ENCODE results near the gene KLHDC1. TPM values are rescaled to one million over a fixed set of nuclear protein-coding genes. Genes with fewer than 3 reads are reported as not detected.

Gene KLHDC1
- total RNA-seq, 1 experiment from 2014 or later, result 0.98 TPM

DNA sequence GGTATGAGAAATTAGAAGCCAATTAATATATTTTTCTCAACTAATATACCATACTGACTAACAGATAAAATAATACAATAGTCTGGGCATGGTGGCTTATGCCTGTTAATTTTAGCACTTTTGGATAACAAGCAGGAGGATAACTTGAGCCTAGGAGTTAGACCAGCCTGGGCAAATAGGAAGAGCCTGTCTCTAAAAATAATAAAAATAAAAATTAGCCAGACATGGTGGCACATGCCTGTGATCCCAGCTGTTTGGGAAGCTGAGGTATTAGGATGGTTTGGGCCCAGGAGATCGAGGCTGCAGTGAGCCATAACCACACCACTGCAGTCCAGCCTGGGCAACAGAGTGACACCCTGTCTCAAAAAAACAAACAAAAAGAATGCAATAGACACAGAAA, 99.7 kb downstream of the KLHDC1 start (continued):
- TF ChIP-seq, protein P1, sequence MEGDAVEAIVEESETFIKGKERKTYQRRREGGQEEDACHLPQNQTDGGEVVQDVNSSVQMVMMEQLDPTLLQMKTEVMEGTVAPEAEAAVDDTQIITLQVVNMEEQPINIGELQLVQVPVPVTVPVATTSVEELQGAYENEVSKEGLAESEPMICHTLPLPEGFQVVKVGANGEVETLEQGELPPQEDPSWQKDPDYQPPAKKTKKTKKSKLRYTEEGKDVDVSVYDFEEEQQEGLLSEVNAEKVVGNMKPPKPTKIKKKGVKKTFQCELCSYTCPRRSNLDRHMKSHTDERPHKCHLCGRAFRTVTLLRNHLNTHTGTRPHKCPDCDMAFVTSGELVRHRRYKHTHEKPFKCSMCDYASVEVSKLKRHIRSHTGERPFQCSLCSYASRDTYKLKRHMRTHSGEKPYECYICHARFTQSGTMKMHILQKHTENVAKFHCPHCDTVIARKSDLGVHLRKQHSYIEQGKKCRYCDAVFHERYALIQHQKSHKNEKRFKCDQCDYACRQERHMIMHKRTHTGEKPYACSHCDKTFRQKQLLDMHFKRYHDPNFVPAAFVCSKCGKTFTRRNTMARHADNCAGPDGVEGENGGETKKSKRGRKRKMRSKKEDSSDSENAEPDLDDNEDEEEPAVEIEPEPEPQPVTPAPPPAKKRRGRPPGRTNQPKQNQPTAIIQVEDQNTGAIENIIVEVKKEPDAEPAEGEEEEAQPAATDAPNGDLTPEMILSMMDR (IDR thresholded peaks at IDR 0.05 in 2 of 3, conservative IDR thresholded peaks at IDR 0.05 in 1 of 3; ENCODE audit: borderline replicate concordance in 1 of 3, insufficient read depth in 1 of 3, low read depth in 2 of 3, low read length in 2 of 3), result no peak
- TF ChIP-seq ZFX (IDR thresholded peaks at IDR 0.05), result no peak
- TF ChIP-seq YY1 (IDR thresholded peaks at IDR 0.05; ENCODE audit: extremely low read depth, insufficient replicate concordance, low read depth, low read length), result no peak

DNA sequence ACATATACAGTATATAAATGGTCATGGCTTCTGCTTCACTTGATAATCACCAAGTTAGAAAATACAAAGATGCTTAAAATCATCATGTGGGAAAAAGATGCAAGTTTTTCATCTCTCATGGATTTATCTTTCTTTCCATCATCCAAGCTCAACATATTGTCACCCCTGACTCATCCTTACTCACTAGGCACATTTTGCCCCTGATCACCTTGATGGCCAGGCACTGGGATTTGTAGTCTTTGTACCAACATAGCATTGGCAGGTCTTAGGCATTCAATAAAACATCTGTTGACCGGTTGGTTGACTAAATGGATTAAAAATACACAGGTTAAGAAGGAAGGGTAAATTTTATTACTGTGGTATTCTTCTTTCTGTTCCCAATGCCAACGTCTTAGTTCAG, 103.1 kb downstream of the KLHDC1 start:
- ChIA-PET CTCF (no interaction called here), RAD21 (ENCODE audit: low non-redundant PET in 1 of 2, low total read pairs in 2 of 2, uncharacterized antibody in 2 of 2, unreplicated experiment in 2 of 2) (no interaction called here), POLR2A (no interaction called here)
- no peaks in the 10 kb centered on the region for H3K9me3 ChIP-seq (ENCODE audit: control insufficient read depth in 1 of 2, insufficient read depth in 1 of 2, low read depth in 1 of 2, low read length in 2 of 2)
- no peaks in the 10 kb centered on the region for H3K27me3 ChIP-seq (ENCODE audit: insufficient read depth, low read length)
- DNase-seq (ENCODE audit: low read depth, low spot score) (no peak), ATAC-seq (no peak)
- H3K4me3 ChIP-seq (replicated peaks in 1 of 2; ENCODE audit: low read depth in 1 of 2, low read length in 2 of 2), result no peak overlapping the region
- peaks cover 33 to 61% of the 10 kb centered on the region in 2 experiments for H3K36me3 ChIP-seq (ENCODE audit: control insufficient read depth in 1 of 2, insufficient read depth in 2 of 2, low read length in 2 of 2)
- no peak overlapping the region for H3K27ac ChIP-seq (ENCODE audit: low read depth, low read length)
- no peak overlapping the region for H3K4me2 ChIP-seq (ENCODE audit: low read length)
- H3K4me1 ChIP-seq (ENCODE audit: control insufficient read depth in 1 of 2, insufficient read depth in 2 of 2, low read length in 2 of 2), result no peaks in the 10 kb centered on the region
- BruUV-seq (replicated peaks), result no TSS peak
- intact Hi-C loops (cut with micrococcal nuclease), result no loop called here
- H4K20me1 ChIP-seq (ENCODE audit: insufficient read depth), result no peaks in the 10 kb centered on the region; the same call in 1 of the 2 replicates
- H2AFZ ChIP-seq (ENCODE audit: low read depth, low read length, poor library complexity, severe bottlenecking), result no peak overlapping the region
- H3K9ac ChIP-seq (ENCODE audit: low read length), result no peak overlapping the region
- no peak for TF ChIP-seq FOSL1 (IDR thresholded peaks at IDR 0.05; ENCODE audit: low read depth)
- TF ChIP-seq JUND (IDR thresholded peaks at IDR 0.05), result no peak
- no peak for TF ChIP-seq EZH2 (IDR thresholded peaks at IDR 0.05)
- TF ChIP-seq YY1 (IDR thresholded peaks at IDR 0.05; ENCODE audit: extremely low read depth, insufficient replicate concordance, low read depth, low read length), result no peak
- TF ChIP-seq, protein P2, sequence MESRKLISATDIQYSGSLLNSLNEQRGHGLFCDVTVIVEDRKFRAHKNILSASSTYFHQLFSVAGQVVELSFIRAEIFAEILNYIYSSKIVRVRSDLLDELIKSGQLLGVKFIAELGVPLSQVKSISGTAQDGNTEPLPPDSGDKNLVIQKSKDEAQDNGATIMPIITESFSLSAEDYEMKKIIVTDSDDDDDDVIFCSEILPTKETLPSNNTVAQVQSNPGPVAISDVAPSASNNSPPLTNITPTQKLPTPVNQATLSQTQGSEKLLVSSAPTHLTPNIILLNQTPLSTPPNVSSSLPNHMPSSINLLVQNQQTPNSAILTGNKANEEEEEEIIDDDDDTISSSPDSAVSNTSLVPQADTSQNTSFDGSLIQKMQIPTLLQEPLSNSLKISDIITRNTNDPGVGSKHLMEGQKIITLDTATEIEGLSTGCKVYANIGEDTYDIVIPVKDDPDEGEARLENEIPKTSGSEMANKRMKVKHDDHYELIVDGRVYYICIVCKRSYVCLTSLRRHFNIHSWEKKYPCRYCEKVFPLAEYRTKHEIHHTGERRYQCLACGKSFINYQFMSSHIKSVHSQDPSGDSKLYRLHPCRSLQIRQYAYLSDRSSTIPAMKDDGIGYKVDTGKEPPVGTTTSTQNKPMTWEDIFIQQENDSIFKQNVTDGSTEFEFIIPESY (IDR thresholded peaks at IDR 0.05; ENCODE audit: extremely low read depth, insufficient replicate concordance, low read length), result no peak
- TF ChIP-seq POLR2AphosphoS5 (IDR thresholded peaks at IDR 0.05; ENCODE audit: low read depth, low read length), result no peak
- TF ChIP-seq SRF (IDR thresholded peaks at IDR 0.05; ENCODE audit: low read depth), result no peak
- TF ChIP-seq, protein P3, sequence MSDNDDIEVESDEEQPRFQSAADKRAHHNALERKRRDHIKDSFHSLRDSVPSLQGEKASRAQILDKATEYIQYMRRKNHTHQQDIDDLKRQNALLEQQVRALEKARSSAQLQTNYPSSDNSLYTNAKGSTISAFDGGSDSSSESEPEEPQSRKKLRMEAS (IDR thresholded peaks at IDR 0.05), result no peak
- TF ChIP-seq CEBPB (IDR thresholded peaks at IDR 0.05; ENCODE audit: low read depth), result no peak
- TF ChIP-seq ZFX (IDR thresholded peaks at IDR 0.05), result no peak
- no peaks in the 10 kb centered on the region for H3K9me2 ChIP-seq (ENCODE audit: insufficient read depth)
- H3K79me2 ChIP-seq (ENCODE audit: insufficient read depth, low read length), result no peaks in the 10 kb centered on the region

Other genes starting within 250 kb of the KLHDC1 start
- 1,825 TPM for gene RPS29, start 106.7 kb upstream of the KLHDC1 start, total RNA-seq (2021; ENCODE audit: unreplicated experiment)
- 34.6 TPM for gene LRR1, start 94.2 kb upstream of the KLHDC1 start, total RNA-seq (2021; ENCODE audit: unreplicated experiment)
- 212 TPM for gene RPL36AL, start 72.5 kb upstream of the KLHDC1 start, total RNA-seq (2021; ENCODE audit: unreplicated experiment)
- 22.9 TPM for gene MGAT2, start 72.3 kb upstream of the KLHDC1 start, total RNA-seq (2021; ENCODE audit: unreplicated experiment)
- 13.7 TPM for gene DNAAF2, start 57.9 kb upstream of the KLHDC1 start, total RNA-seq (2021; ENCODE audit: unreplicated experiment)
- gene POLE2, start 4.9 kb upstream of the KLHDC1 start, total RNA-seq (2021; ENCODE audit: unreplicated experiment), result 24.5 TPM
- gene KLHDC2, start 75.0 kb downstream of the KLHDC1 start, total RNA-seq (2021; ENCODE audit: unreplicated experiment), result 26.4 TPM
- 57.7 TPM for gene NEMF, start 159.7 kb downstream of the KLHDC1 start, total RNA-seq (2021; ENCODE audit: unreplicated experiment)
- 88.8 TPM for gene ARF6, start 200.0 kb downstream of the KLHDC1 start, total RNA-seq (2021; ENCODE audit: unreplicated experiment)

All from HCT116 (cell line).